WI38 (cell line): ENCODE measurements around the gene MASP2.
"Not testable (repeated sequence)": the region's sequence is repeated elsewhere in the genome, so short reads cannot be mapped to it uniquely, and the experiment has no call there.

Experiments
- H3K4me3 ChIP-seq: 2 replicates; pipeline ENCODE4 v1.5.1; 2011; ENCODE audit warnings: low read depth, mild to moderate bottlenecking, control low read depth, low read length
- TF ChIP-seq, protein P1 (sequence below): IDR thresholded peaks from 2 replicates; pipeline ENCODE4 v1.5.1; 2012; ENCODE audit warnings: low read depth, mild to moderate bottlenecking, control low read depth, low read length

MASP2 gene

DNA sequence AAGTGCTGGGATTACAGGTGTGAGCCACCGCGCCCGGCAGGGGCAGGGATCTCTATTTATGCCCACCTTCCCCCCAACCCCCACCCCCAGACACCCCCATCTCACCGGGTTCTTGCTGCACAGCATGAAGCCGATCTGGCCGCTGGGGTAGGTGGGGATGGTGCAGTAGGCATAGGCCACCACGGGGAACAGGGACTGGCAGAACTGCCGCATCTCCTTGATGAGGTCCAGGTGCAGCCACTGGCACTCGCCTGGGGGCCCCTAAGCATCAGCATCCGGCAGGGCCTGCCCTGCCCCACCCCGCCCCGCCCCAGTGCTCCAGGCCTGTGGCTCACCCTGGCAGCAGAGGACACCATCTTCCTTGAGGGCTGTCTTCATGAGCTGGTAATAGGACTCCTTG, 8.6 kb upstream of the MASP2 start:
- H3K4me3 ChIP-seq = no peak overlapping the region
- TF ChIP-seq, protein P1, sequence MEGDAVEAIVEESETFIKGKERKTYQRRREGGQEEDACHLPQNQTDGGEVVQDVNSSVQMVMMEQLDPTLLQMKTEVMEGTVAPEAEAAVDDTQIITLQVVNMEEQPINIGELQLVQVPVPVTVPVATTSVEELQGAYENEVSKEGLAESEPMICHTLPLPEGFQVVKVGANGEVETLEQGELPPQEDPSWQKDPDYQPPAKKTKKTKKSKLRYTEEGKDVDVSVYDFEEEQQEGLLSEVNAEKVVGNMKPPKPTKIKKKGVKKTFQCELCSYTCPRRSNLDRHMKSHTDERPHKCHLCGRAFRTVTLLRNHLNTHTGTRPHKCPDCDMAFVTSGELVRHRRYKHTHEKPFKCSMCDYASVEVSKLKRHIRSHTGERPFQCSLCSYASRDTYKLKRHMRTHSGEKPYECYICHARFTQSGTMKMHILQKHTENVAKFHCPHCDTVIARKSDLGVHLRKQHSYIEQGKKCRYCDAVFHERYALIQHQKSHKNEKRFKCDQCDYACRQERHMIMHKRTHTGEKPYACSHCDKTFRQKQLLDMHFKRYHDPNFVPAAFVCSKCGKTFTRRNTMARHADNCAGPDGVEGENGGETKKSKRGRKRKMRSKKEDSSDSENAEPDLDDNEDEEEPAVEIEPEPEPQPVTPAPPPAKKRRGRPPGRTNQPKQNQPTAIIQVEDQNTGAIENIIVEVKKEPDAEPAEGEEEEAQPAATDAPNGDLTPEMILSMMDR = no peak

DNA sequence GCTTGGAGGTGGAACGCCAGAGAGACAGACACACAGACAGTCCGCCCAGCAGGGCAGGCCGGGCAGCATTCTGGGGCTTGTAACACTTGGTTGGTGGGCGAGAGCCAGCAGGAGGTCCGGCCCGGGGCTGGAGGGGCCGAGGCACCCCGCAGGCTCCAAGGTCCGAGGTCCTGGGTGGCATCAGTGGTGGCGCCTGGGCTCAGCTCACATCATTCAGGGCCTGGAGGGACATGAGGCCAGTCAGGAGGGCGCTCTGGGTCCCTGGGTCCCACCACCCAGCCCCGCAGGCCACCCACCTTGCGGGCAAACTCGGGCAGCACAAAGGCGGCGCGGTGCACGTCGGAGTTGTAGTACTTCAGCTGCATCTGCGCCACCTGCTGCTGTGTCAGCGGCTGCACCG, 7.6 kb upstream of the MASP2 start:
- TF ChIP-seq, protein P1 = no peak
- H3K4me3 ChIP-seq = no peak overlapping the region

DNA sequence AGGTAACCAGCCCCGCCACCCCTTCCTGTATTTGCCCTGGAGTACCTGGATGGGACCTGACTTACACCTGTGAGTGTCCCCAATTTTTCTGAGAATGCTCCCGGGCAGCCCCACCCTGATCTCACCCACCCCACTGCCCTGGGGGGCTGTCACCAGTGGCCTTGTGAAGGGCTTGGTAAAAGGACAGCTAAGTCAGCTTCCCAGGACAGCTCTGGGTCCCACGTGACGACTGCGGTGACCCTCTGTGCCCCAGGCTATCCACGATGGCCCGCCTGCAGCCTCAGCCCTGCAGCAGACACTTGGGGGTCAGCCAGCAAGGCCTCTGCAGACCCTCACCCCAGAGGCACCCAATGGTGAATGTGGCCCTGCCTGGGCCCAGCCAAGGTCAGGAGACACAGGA, 7.1 kb upstream of the MASP2 start:
- TF ChIP-seq, protein P1 = no peak
- H3K4me3 ChIP-seq = no peak overlapping the region

DNA sequence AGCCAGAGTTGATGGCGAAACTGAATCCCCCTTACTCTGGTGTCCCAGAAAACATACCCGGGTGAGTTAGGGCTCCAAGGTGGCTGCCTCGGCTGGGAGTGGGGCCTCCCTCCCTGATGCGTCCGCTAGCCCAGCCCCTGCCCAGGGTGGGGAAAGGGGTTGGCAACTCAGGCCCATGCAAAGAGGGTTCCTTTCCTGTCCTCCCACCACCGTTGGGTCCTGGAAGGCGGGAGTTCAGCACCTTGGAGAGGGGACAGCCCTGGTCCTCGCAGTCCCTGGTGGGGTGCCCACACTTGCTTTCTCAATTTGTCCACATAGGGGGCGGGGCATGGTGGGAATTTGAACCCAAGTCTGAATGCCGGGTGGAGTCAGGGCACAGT, 6.7 kb upstream of the MASP2 start:
- TF ChIP-seq, protein P1 = no peak
- H3K4me3 ChIP-seq = no peak overlapping the region

DNA sequence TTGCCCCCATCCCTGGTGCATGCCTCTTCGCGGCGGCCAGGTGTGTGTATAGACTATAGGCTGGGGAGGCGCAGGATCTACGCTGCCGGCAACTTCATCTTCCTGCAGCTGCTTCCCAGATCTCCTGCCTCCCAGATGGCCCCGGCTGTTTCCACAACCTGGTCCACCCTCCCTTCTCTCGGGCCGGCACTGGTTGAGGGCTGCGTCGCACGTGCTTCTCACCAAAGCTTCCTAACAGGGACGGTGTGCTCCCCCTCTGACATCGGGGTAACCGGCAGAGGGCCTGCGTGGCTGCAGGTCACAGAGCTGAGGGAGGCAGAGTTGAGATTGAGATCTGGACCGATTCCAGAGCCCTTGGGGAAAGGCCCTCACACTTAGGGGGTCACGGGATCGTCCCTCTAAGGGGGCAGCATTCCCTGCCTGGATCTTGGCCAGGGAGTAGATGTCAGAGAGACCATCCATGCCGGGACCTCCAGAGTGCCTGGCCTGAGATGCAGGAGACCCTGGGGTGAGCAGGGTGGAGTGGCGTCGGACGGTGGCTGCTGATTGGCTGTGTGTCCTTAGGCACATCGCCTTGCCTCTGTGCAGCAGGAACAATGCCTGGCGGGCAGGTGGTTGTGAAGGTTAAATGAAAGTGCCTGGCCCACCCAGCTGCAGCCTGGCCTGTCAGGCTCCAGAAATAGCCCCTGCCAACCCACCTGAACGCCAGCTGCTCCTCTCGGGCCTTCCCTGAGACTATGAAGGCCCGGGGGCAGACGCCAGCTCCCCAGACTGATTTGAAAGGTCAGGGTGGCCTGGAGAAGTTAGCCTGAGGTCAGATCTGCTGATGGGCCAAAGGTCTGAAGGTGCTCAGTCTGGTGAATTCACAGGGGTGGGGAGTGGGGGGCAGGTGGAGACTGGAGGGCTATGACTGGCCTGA, 6.1 kb upstream of the MASP2 start:
- TF ChIP-seq, protein P1 = no peak
- no peak overlapping the region for H3K4me3 ChIP-seq

DNA sequence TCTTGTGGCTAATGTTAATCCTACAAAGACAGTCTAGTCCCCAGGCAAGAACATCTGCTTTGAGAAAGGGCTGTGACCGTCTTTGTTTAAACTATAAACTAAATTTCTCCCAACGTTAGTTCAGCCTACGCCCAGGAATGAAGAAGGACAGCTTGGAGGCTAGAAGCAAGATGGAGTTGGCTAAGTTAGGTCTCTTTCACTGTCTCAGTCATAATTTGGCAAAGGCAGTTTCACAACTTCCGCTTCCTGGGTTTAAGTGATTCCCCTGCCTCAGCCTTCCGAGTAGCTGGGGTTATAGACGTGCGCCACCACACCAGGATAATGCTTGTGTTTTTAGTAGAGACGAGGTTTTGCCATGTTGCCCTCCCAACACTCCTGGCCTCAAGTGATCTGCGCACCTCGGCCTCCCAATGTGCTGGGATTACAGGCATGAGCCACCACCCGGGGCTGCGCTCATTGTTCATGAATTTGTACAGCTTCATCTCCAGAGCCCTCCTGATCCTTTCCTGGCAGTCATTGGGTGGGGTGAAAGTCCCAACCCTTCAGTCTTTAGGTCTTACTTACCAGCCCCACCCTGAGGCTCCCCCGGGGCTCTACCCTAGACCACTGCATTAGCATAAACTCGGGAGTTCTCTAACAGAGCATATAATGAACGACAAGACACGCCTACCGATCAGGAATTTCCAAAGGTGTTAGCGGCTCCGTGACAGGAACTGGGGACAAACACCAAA, 4.9 kb upstream of the MASP2 start:
- TF ChIP-seq, protein P1 = no peak
- no peak overlapping the region for H3K4me3 ChIP-seq

DNA sequence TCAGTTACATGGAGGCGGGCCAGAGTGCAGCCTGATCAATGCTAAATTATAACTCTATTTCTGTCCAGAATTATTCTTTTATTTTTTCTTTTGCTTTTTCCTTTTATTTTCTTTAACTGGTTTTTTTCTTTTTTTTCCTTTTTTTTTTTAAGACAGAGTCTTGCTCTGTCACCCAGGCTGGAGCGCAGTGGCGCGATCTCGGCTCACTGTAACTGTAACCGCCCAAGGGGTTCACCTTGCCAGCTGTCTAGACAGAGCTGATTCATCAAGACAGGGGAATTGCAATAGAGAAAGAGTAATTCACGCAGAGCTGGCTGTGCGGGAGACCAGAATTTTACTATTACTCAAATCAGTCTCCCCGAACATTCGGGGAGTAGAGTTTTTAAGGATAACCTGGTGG, 4.1 kb upstream of the MASP2 start:
- not testable (repeated sequence) for H3K4me3 ChIP-seq

DNA sequence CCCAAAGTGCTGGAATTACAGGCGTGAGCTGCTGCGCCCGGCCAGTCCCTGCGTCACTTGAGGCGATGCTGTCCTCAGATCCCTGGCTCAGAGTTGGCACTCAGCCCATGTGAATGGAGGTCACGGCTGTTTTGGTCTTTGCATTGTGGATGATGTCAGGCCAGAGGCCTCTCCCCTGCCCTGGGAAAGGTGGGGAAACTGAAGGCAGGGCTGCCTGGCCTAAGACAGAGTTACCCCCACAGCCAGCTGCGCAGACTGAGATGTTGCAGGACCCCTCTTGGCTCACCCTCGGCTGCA, 821 bp downstream of the MASP2 start:
- TF ChIP-seq, protein P1 = no peak
- no peak overlapping the region for H3K4me3 ChIP-seq
